HepG2 (cell line): ENCODE results near the gene SLC16A3. TPM values are rescaled to one million over a fixed set of nuclear protein-coding genes. Genes with fewer than 3 reads are reported as not detected.
"Not testable (repeated sequence)": the region's sequence is repeated elsewhere in the genome, so short reads cannot be mapped to it uniquely, and the experiment has no call there.

Experiments used
- ATAC-seq: fragments of 200-7000 bp; cut with Tn5 transposase; 3 replicates; pipeline ENCODE4 v1.9.1; 2020; ENCODE audit warnings: mild to moderate bottlenecking, moderate library complexity
- BruUV-seq: library from RNA; stranded (reverse); fragments of 400-500 nt; replicated peaks from 2 replicates; lab custom pipeline; 2021; lab: Mats Ljungman, UMichigan
- CTCF ChIA-PET: fragments of 300-600 bp; formaldehyde crosslinking; extraction: SDS; loops from one replicate; lab custom pipeline; 2021; ENCODE audit warnings: low total read pairs, inconsistent platforms, low intra/inter-chr PET ratio; lab: Yijun Ruan, JAX
- POLR2A ChIA-PET: fragments of 350-600 bp; sonication (Branson Sonifier 250); formaldehyde crosslinking; loops from one replicate; lab custom pipeline; 2020; ENCODE audit warnings: antibody characterized with exemption, inconsistent platforms; lab: Yijun Ruan, JAX
- DNase-seq: peaks from one replicate; pipeline ENCODE4 v3.0.0-alpha.2; 2015; ENCODE audit warnings: low spot score
- FAIRE-seq: peaks from 3 replicates; lab custom pipeline; 2011; peaks lifted over from hg19 to GRCh38; lab: Jason Lieb, UNC
- H2AFZ ChIP-seq: one replicate; pipeline ENCODE4 v1.6.1; 2011; ENCODE audit warnings: low read length, inconsistent platforms
- H3K27ac ChIP-seq: fragments of 300-600 bp; 3 replicates; pipeline ENCODE4 v1.8.0; 2011; ENCODE audit warnings: mixed run types, mild to moderate bottlenecking, mixed read lengths, low read length, inconsistent platforms; ENCODE audit not compliant: insufficient read depth; ENCODE audit errors: extremely low read length
- H3K27me3 ChIP-seq, 2 experiments: fragments of 200-600 bp in 1 of 2; 2 replicates in 1 of 2; 3 replicates in 1 of 2; pipeline versions ENCODE4 v1.6.0 to v1.8.0; 2011; ENCODE audit warnings: low read length in 2 of 2, mild to moderate bottlenecking in 2 of 2, moderate library complexity in 2 of 2, inconsistent platforms in 1 of 2; ENCODE audit not compliant: insufficient read depth in 2 of 2, control insufficient read depth in 1 of 2
- H3K36me3 ChIP-seq, 2 experiments: fragments of 200-600 bp in 1 of 2; replicated peaks in 1 of 2; 2 replicates in 1 of 2; 3 replicates in 1 of 2; pipeline versions ENCODE4 v1.5.1 to v1.8.0; 2011; ENCODE audit warnings: low read length in 2 of 2, inconsistent platforms in 1 of 2; ENCODE audit not compliant: insufficient read depth in 2 of 2, control insufficient read depth in 1 of 2
- H3K4me1 ChIP-seq: 2 replicates; pipeline ENCODE4 v1.5.1; 2012; ENCODE audit warnings: low read length, inconsistent platforms; ENCODE audit not compliant: insufficient read depth
- H3K4me2 ChIP-seq: 2 replicates; pipeline ENCODE4 v1.6.0; 2011; ENCODE audit warnings: low read depth, low read length, inconsistent platforms
- H3K4me3 ChIP-seq, 3 experiments: fragments of 200-600 bp in 1 of 3; sonication (generic), shearing (Covaris generic) in 1 of 3; replicated peaks in 1 of 3; 2 replicates each; pipeline ENCODE4 v1.5.1; 2011 to 2016; ENCODE audit warnings: low read length in 3 of 3, inconsistent platforms in 2 of 3, low read depth in 2 of 3, mild to moderate bottlenecking in 2 of 3, control low read depth in 1 of 3, mixed read lengths in 1 of 3; ENCODE audit not compliant: insufficient read depth in 1 of 3
- H3K79me2 ChIP-seq: one replicate; pipeline ENCODE4 v1.6.1; 2011; ENCODE audit warnings: low read length, inconsistent platforms; ENCODE audit not compliant: insufficient read depth
- H3K9ac ChIP-seq: 2 replicates; pipeline ENCODE4 v1.6.0; 2011; ENCODE audit warnings: mild to moderate bottlenecking, low read depth, low read length, inconsistent platforms; ENCODE audit not compliant: insufficient read depth
- H3K9me3 ChIP-seq: 2 replicates; pipeline ENCODE4 v1.5.1; 2012; ENCODE audit warnings: mild to moderate bottlenecking, low read length
- H4K20me1 ChIP-seq: 2 replicates; pipeline ENCODE4 v1.6.0; 2011; ENCODE audit warnings: inconsistent platforms, mild to moderate bottlenecking, low read length, moderate library complexity; ENCODE audit not compliant: insufficient read depth
- BCL3 ChIP-seq: sonication (generic); formaldehyde crosslinking; IDR thresholded peaks from 2 replicates; pipeline ENCODE4 v1.5.1; 2020; ENCODE audit warnings: mild to moderate bottlenecking, missing genetic modification reagents, moderate library complexity
- CENPBD1 ChIP-seq: sonication (generic); formaldehyde crosslinking; IDR thresholded peaks from 2 replicates; pipeline ENCODE4 v1.8.0; 2022; ENCODE audit warnings: missing genetic modification reagents, low read depth, mild to moderate bottlenecking, borderline replicate concordance
- ELK4 ChIP-seq: sonication (generic); formaldehyde crosslinking; IDR thresholded peaks from 2 replicates; pipeline ENCODE4 v1.9.0; 2021; ENCODE audit warnings: missing genetic modification reagents, borderline replicate concordance
- HBP1 ChIP-seq: IDR thresholded peaks from 2 replicates; pipeline ENCODE4 v1.6.1; 2016; ENCODE audit warnings: low read depth, control low read depth
- HOXA5 ChIP-seq: sonication (generic); formaldehyde crosslinking; IDR thresholded peaks from 2 replicates; pipeline ENCODE4 v1.4.0; 2020; ENCODE audit warnings: missing genetic modification reagents
- MLX ChIP-seq: IDR thresholded peaks from 2 replicates; pipeline ENCODE4 v1.6.1; 2016
- RAD21 ChIP-seq: fragments of 450-650 bp; formaldehyde crosslinking; IDR thresholded peaks from 2 replicates; pipeline ENCODE4 v1.5.0; 2020; ENCODE audit warnings: mild to moderate bottlenecking
- RFXANK ChIP-seq: IDR thresholded peaks from 2 replicates; pipeline ENCODE4 v1.6.1; 2016
- SOX13 ChIP-seq, 3 experiments: fragments of 450-650 bp in 1 of 3; sonication (generic) in 1 of 3; formaldehyde crosslinking in 1 of 3; IDR thresholded peaks in 2 of 3; conservative IDR thresholded peaks in 1 of 3; 2 replicates each; pipeline versions ENCODE4 v1.5.0 to v1.6.1; 2016 to 2020; ENCODE audit warnings: antibody characterized with exemption in 1 of 3, mild to moderate bottlenecking in 1 of 3, missing compliant biosample characterization in 1 of 3, missing genetic modification reagents in 1 of 3, moderate library complexity in 1 of 3
- UBTF ChIP-seq: sonication (generic); formaldehyde crosslinking; IDR thresholded peaks from 2 replicates; pipeline ENCODE4 v1.4.0; 2020; ENCODE audit warnings: mild to moderate bottlenecking, missing genetic modification reagents
- ZNF282 ChIP-seq: fragments of 450-650 bp; IDR thresholded peaks from 2 replicates; pipeline ENCODE4 v1.6.1; 2018; ENCODE audit not compliant: partially characterized antibody
- ZSCAN12 ChIP-seq: sonication (generic); formaldehyde crosslinking; IDR thresholded peaks from 2 replicates; pipeline ENCODE4 v1.9.0; 2021; ENCODE audit warnings: mild to moderate bottlenecking, missing genetic modification reagents
- WGBS: methylation state at CpG from one replicate; pipeline ENCODE4 v1.1.6; 2017; ENCODE audit warnings: low lambda C conversion rate; 5-methylcytosine and 5-hydroxymethylcytosine counted together
- in situ Hi-C: cut with HindIII; loops from 2 replicates; pipeline ENCODE4 v1.10.0; 2017; ENCODE audit warnings: low pct_unique_long_range_greater_than_20kb; ENCODE audit not compliant: extremely low pct_ligation_motif_present
- intact Hi-C: fragments of 100-400 bp; cut with micrococcal nuclease; formaldehyde crosslinking; loops from one replicate; pipeline ENCODE4 v1.10.0; 2022; ENCODE audit not compliant: unreplicated experiment
- polyA plus RNA-seq, 8 experiments: library from polyadenylated mRNA; depleted of rRNA in 3 of 8; stranded (reverse) in 7 of 8; unstranded in 1 of 8; fragments of >200 nt; fragmentation: Illumina TruSeq in 4 of 8; extraction: Trizol in 4 of 8; gene quantifications; 2 replicates each; pipeline versions ENCODE4 v1.2.1 to v1.2.3, GENCODE V29; 2011 to 2016; ENCODE audit warnings: low read depth in 4 of 8, missing spikeins in 1 of 8, mixed read lengths in 1 of 8; ENCODE audit not compliant: insufficient read depth in 1 of 8
- total RNA-seq, 5 experiments: library from RNA; depleted of rRNA; stranded (reverse); fragments of >200 nt; fragmentation: Illumina TruSeq; extraction: Trizol; gene quantifications; 2 replicates each; pipeline ENCODE4 v1.2.3, GENCODE V29; 2016; ENCODE audit warnings: low read depth in 1 of 5

The SLC16A3 gene
- total and polyA plus RNA-seq, 2 of the 13 experiments (the other 11 are each of a cell fraction or from before 2014, with no cell fraction given), result 242 to 349 TPM

- TF ChIP-seq MLX (CRISPR knock-in tag) (peak; percentile 57), ZNF282 (no peak), SOX13 (IDR thresholded peaks at IDR 0.05) (no peak), SOX13 (CRISPR knock-in tag; conservative IDR thresholded peaks at IDR 0.05 in 1 of 2, IDR thresholded peaks at IDR 0.05 in 1 of 2) (peak in 1 of 2 experiments; percentile 39; a peak in 1 of 4 replicates), RAD21 (CRISPR knock-in tag) (peak; percentile 89), UBTF (CRISPR knock-in tag) (no peak), CENPBD1 (no peak), HOXA5 (no peak), HBP1 (peak; percentile 26; the same call in 1 of the 2 replicates), BCL3 (CRISPR knock-in tag) (peak; percentile 80), RFXANK (CRISPR knock-in tag) (peak; percentile 67; the same call in 1 of the 2 replicates), ZSCAN12 (CRISPR knock-in tag) (no peak), ELK4 (CRISPR knock-in tag) (no peak)
Observed at GRCh38 chr17:82205720-82206508, 22.9 kb upstream of the SLC16A3 start (continued).

GRCh38 chr17:82210655-82211054 lies 18.2 kb upstream of the SLC16A3 start:
- H4K20me1 ChIP-seq, H3K4me3 ChIP-seq, DNase-seq, H3K36me3 ChIP-seq, BruUV-seq, H3K79me2 ChIP-seq, FAIRE-seq, CTCF ChIA-PET, ATAC-seq, H3K9ac ChIP-seq, H3K27ac ChIP-seq, H3K4me2 ChIP-seq, H3K9me3 ChIP-seq, intact Hi-C loops, in situ Hi-C loops, H2AFZ ChIP-seq, H3K27me3 ChIP-seq: not testable (repeated sequence)
- peaks cover 45% of the 10 kb centered on the region for H3K4me1 ChIP-seq
- POLR2A ChIA-PET, result interaction anchor here (0.7 to 11.8 kb wide), 2 partner anchors 20 to 31 kb away, joined by 3 to 117 read pairs; partner anchors contain the start of gene SLC16A3
- whole genome bisulfite sequencing, result 94% methylated on average over 11 of the region's 11 CpGs
